ENCODE data around the gene GDA.
"Not testable (repeated sequence)": the region's sequence is repeated elsewhere in the genome, so short reads cannot be mapped to it uniquely, and the experiment has no call there.

DNA sequence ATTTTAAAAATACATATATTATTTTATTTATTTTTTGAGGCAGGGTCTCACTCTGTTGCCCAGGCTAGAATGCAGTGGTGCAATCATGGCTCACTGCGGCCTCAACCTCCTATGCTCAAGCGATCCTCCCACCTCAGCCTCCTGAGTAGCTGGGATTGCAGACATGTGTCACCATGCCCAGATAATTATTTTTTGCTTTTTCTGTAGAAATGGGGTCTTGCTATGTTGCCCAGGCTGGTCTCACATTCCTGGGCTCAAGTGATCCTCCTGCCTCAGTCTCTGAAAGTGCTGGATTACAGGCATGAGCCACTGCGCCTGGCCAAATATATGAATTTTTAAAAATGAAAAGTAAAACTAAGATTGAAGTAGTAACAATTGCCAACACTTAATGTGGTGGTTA lies 121.1 kb downstream of the GDA start:
- not testable (repeated sequence) for TF ChIP-seq CTCF, POLR2A, POLR2AphosphoS5 (IDR thresholded peaks at IDR 0.05)
